GM04504 (cell line): ENCODE results near the gene TERC.
"Not testable (repeated sequence)": the region's sequence is repeated elsewhere in the genome, so short reads cannot be mapped to it uniquely, and the experiment has no call there.

Experiments used
- DNase-seq: peaks from one replicate; pipeline ENCODE4 v3.0.0-alpha.2; 2012; ENCODE audit warnings: low read depth

Gene TERC

DNA sequence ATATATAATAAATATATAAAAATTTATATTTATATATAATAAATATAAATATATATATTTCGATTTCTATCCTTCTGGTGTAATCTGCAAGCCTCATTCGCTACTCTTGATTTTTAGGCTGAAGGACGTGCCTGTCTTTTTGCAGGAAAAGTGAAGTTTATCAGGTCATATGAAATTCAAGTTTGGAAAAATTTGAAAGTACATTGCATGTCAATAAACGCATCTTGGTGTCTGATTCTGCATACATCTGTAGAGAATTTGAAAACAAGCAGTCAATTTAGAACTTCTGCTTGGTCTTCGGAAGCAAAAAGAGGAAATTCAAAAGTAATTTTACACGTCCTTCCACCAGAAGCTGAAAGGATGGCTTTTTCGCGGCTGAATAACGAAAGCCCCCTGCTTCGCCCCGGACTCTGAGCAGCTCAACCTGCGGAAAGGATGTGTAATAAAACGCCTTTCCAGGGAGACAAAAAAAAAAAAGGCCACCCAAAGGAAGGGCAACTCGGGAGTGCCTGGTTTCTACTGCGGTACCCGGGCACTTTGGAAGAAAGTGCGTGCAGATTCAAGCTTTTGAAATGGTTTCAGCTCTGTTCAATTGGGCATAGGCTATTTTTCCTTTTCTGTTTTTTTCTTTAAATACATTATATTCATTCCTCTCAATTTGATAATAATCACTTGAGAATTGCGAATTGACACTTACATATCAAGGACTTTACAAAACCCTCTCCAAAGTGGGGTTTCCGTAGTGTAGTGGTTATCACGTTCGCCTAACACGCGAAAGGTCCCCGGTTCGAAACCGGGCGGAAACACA lies 6.8 kb upstream of the TERC start:
- DNase-seq: no peak

DNA sequence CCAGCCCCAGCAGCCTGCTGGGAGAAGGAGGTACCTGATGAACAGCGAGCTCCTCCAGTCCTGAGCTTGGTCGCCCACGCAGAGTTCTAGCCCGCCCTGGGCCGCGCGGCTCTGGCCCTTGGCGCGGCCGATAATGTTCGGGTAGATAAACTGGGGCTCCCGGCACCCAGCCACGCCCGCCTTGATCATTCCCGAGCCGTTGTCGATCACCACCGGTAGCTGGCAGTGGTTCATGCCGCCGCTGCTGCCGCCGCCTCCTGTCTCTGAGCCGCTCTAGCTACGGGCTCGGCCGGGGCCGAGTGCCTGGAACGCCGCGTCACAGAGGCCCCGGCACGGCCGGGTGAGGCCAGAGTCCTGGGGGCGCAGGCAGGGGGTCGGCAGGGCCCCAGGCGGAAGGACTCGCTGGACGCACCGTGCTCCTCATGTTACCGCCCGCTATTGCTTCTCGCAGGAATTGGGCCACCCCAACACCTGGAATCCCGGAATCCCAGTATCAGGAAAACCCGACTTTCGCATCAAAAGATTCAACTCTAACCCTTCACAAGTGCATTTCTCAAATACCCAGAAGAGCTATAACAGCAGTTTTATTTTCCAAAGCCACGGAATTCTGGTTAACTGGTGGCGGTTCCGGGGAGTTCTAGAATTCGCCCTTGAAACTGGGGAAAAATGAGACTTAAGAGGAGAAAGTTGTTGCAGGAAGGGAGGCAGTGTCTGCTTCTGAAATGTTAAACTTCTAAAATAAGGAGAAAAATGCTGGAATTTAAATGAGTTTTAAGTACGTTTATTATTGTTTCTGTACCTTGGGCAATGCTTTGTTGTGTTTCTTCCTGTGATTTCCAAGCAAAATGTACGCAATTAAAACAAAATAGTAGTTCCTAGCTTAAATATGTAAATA lies 4.7 kb upstream of the TERC start, which contains the start of gene ACTRT3:
TSS of gene ACTRT3 (minus strand) at position 275 of the 895 bp plus-strand sequence. CDS start at position 234, 41 bp downstream.
- no peak for DNase-seq

DNA sequence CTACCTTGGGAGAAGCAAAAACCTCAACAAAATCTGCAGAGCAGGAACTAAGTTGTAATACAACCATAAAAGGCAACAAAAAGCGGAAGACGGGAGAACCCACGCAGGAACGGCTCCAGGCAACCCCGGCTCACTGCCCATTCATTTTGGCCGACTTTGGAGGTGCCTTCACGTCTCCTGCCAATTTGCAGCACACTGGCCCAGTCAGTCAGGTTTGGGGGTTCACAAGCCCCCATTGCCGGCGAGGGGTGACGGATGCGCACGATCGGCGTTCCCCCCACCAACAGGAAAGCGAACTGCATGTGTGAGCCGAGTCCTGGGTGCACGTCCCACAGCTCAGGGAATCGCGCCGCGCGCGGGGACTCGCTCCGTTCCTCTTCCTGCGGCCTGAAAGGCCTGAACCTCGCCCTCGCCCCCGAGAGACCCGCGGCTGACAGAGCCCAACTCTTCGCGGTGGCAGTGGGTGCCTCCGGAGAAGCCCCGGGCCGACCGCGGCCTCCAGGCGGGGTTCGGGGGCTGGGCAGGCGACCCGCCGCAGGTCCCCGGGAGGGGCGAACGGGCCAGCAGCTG lies 463 bp downstream of the TERC start:
- DNase-seq: no peak

DNA sequence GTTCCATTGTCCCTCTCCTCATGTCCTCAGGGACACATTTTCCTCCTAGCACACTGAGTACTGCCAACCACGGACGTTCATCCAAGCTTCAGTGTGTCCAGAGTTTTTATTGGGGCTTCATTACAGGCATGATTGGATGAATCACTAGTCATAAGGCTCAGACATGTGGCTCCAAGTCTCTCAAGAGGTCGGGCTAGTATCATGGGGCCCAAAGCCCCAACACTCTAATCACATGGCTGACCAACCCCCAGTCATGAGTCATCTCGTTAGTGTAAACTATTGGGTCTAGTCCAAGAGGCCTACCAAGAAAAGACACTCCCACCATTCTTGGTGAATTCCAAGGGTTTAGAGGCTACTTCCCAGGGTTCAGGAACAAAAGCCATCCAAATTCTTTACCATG lies 4.4 kb downstream of the TERC start:
- DNase-seq: no peak

DNA sequence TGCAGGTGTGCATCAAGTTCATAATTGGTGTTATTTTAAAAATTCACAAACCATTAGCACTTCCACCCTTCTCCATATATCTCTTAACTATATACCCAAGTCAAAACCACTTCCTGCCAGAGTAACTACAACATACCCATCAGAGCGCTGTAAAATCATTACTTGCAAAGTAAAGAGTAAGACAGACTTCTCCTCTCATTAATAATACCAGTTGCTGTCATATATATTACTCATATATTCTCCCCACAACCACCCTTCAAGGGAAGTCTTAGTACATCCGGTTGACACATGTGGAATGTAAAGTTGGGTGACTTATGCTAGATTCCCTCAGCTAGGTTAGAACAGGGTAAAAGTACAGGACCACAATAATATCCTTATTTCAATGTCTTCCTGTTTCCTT lies 5.6 kb downstream of the TERC start:
- DNase-seq: no peak

DNA sequence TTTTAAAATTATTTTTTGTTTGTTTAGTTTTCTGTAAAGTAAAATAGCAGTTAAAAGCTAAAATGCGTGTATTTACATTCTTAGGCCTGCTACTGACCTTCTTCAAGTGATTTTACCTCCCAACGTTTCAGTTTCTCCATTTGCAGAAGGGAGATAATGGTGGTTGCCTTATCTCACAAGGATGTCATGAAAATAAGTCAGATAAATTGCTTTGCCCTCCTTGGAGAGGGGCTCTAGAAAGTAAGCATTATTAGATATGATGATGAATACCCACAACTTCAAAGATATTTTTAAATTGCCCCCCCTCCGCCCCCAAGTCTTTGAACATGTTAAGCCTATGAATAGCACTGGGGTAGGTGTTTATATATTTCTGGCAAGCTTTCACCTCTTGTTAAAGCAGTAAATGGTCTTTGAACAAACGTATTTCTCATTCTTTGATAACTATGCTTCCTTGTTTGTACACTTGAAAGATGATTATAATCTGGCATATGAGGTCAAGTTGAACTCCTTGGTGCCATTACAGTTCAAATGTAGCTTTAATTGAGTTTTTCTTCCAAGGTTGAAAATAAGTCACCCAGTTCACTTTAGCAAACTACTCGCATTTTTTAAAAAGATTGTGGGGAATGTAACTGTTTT lies 6.4 kb downstream of the TERC start:
- DNase-seq: no peak

DNA sequence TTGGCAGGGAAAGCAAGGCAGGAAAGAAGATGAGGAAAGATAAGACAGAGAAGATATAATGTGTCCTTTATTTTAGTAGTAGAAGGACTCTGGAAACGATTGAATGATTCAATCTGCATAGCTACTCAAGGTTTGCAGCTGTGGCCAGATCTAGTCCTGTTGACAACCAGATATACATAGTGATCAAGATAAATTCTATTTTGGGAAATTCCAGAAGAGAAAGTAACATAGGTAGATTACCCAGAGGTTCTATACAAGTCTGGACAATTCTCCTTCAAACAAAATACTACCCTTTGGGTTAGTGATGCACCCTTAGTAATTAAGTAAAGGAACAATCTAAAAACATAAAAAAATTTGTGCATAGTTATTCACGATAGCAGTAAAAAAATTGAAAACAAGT lies 9.4 kb downstream of the TERC start:
- DNase-seq: no peak

DNA sequence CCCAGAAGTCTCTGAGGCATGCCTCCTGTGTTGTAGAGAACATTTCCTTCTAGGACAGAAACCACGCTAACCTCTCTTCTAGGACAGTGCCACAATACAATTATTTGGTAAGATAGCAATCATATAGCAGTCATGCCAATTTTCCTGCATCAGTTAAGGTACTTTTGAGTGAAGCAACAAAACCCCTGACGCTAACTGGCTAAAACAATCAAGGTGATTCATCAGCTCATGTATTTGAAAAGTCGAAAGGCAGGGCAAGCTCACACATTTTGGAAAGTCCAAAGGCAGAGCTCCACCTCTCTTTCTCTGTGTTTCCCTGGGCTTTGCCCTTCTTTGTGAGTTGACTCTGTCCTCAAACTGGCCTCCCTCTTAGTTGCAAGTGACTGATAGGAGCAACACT lies 10.1 kb downstream of the TERC start:
- DNase-seq: no peak

DNA sequence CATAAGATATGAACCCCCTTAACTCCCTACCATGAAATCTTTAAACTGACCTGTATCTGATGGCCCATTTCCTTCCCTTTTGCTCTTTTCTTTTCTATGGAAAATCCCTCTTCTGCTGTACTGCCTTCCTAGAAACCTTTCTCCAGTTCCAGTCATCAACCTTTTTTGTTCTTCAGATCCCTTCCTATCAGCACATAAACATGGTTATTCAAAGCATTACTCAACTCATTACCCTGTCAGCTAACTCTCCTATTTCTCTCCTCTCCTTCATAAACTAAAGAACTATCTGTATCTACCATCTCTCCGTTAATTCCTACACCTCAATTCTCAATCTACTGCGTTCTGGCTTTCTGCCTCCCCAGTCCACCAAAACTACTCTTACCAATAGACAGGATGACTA lies 13.0 kb downstream of the TERC start:
- DNase-seq: no peak

DNA sequence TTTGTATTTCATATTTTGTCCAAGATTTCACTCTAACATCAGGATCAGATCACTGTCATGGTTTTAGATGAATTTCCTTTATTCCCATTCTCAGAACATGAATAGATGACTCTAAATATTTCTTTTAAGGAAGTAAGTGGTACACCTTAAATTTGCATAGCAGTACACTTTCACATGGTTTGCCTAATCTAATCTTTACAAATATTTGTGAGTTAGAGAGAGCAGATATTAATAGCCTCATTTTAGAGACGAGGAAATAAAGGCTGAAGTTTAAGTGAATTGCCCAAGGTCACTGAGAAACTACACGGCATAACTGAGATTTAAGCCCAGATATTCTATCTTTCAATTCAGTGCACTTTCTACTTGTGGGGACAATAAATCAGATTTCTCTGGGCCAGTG lies 14.2 kb downstream of the TERC start:
- DNase-seq: no peak

DNA sequence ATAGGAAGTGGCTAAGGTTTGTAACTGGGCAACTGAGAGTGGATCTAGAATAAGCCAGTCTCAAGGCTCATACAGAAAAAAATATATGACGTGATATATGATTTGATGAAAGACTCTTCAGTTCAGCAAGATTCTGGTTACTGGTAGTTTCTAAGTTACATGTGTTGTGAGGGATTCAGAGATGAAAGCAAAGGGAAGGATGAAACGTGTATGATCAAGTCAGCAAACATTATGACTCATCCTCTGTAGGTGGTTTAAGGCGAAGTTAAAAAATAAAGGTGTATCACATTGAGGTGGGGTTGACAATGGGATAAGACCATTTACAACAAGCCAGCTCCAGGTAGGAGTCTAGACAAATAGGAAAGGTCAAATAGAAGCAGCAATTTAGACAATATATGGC lies 16.2 kb downstream of the TERC start:
- DNase-seq: no peak

DNA sequence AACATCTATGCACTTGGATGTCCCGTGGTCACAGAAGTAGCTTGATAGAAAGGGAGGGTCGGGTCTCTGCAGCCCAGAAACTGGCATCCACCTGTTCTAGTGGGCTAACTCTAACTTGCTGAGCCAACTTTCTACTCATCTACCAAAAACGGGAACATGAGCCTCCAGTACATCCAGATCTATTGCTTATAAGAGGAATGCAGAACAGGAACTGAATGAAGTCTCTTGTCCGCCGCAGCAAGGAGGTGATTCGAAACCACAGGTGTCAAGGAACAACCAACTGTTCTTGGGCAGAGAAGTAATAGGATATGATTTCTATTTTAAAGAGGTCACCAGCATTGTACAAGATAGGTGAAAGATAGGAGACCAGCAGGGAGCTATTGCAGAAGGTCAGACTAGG lies 17.9 kb downstream of the TERC start:
- DNase-seq: no peak

DNA sequence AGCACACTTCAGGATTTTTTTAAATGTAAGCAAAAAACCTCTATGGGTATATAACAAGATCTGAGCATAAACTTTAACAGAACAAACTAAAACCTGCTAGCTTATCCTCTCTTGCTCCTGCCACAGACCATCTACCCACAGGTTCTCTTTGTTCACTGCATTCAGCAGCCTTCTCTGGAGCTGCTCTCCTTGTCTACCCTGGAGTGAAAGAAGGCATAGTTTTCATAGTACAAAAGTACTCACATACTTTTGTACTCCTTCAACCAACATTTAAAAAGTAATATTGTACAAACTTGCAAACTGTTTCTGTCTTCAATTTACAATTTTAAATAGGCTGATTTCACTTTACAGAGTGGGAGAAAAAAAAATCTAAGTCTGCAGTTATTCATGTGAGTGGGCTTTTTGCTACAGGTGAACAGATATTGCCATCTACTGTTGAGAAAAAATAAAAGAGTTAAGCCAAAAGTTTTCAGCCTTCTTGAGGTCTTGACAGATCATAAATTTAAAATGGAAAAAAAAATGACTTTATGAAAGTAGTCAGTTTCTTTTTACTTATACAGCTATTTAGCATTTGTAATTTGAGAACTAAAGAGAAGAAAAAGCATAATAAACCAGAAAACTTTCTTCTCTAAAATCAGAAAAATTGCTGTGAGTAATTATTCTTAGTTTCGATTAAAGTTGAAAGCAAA lies 20.4 kb downstream of the TERC start:
- DNase-seq: no peak

DNA sequence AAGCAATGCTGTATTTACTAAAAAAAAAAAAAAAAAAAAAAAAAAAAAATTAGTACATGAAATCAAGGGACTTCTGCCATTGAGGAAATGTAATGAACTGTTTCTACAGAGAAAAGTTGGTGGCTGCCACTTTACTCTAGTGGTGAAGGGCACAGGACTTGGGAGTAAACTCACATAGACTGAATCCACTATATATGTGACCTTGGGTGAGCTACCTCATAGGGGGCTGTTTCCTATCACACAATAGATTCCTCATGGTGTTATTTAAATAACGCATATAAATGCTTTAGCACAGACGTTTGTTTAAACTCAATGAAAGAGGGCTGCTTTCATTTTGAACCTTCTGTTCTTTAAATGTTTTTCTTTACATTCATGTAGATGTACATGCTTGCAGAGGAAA lies 25.8 kb downstream of the TERC start:
- DNase-seq: no peak

DNA sequence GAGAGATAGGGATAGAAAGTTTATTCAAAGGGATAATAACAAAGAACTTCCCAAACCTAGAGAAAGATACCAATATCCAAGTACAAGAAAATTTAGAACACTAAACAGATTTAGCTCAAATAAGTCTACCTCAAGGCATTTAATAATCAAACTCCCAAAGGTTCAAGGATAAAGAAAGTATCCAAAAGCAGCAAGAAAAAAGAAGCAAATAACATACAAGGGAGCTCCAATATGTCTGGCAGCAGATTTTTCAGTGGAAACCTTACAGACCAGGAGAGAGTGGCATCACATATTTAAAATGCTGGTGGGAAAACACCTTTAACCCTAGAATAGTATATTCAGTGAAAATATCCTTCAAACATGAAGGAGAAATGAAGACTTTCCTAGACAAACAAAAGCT lies 33.0 kb downstream of the TERC start:
- not testable (repeated sequence) for DNase-seq

DNA sequence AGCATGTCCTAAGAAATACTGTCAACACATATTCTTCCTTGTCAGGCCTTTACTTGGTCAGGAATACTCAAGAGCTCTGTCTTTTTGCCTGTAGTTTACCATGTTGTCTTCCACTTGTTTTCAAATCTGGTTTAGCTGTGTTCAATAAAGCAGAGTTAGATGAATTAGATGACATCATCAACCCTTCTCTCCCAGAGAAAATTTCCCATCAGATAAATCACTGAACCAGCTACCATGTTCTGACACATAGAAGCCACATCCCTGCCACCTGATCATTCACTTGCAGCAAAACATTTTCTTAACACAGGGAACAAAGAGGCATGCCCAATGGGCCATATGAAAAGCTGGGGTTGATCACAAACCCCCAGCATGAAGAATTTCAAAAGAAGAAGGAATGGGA lies 42.1 kb downstream of the TERC start:
- no peak for DNase-seq

DNA sequence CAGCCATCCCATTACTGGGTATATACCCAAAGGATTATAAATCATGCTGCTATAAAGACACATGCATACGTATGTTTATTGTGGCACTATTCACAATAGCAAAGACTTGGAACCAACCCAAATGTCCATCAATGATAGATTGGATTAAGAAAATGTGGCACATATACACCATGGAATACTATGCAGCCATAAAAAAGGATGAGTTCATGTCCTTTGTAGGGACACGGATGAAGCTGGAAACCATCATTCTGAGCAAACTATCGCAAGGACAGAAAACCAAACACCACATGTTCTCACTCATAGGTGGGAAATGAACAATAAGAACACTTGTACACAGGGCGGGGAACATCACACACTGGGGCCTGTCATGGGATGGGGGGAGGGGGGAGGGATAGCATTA lies 46.4 kb downstream of the TERC start:
- not testable (repeated sequence) for DNase-seq
